Measurements from ENCODE around the gene PHLPP2. TPM values are rescaled to one million over a fixed set of nuclear protein-coding genes. Genes with fewer than 3 reads are reported as not detected.

The PHLPP2 gene
- polyA plus RNA-seq, 2 donors = 0.51 to 0.59 TPM

GRCh38 chr16:71674229-71674628 is 50.3 kb downstream of the PHLPP2 start:
- Histone ChIP-seq H3K27ac (ENCODE audit: low read depth in 2 of 2, low read length in 1 of 2) (no peak overlapping the region), H3K27me3 (ENCODE audit: control insufficient read depth in 1 of 2, insufficient read depth in 2 of 2, low read length in 2 of 2) (no peaks in the 10 kb centered on the region), H3K9me3 (ENCODE audit: control insufficient read depth in 2 of 2, insufficient read depth in 1 of 2, low read depth in 1 of 2, low read length in 1 of 2) (no peaks in the 10 kb centered on the region), H3K4me3 (ENCODE audit: low read depth in 1 of 2, low read length in 2 of 2) (no peak overlapping the region), H3K4me1 (ENCODE audit: control insufficient read depth in 2 of 2, insufficient read depth in 2 of 2, low read length in 1 of 2) (no peaks in the 10 kb centered on the region), H3K36me3 (ENCODE audit: control insufficient read depth in 2 of 2, insufficient read depth in 2 of 2, low read length in 1 of 2) (no peaks in the 10 kb centered on the region)
- WGBS, 2 donors = 93 to 98% methylated on average over 2 of the region's 2 CpGs

- H3K9me3 ChIP-seq (ENCODE audit: control insufficient read depth in 2 of 2, insufficient read depth in 1 of 2, low read depth in 1 of 2, low read length in 1 of 2) = no peaks in the 10 kb centered on the region
- no peaks in the 10 kb centered on the region for H3K4me1 ChIP-seq (ENCODE audit: control insufficient read depth in 2 of 2, insufficient read depth in 2 of 2, low read length in 1 of 2)
- no peaks in the 10 kb centered on the region for H3K36me3 ChIP-seq (ENCODE audit: control insufficient read depth in 2 of 2, insufficient read depth in 2 of 2, low read length in 1 of 2)
- WGBS, 2 donors = 97 to 99% methylated on average over 1 of the region's 1 CpG
- no peaks in the 10 kb centered on the region for H3K27me3 ChIP-seq (ENCODE audit: control insufficient read depth in 1 of 2, insufficient read depth in 2 of 2, low read length in 2 of 2)
- no peak overlapping the region for H3K27ac ChIP-seq (ENCODE audit: low read depth in 2 of 2, low read length in 1 of 2)
- H3K4me3 ChIP-seq (ENCODE audit: low read depth in 1 of 2, low read length in 2 of 2) = no peak overlapping the region
Measured at GRCh38 chr16:71673582-71673973, 50.9 kb downstream of the PHLPP2 start.

DNA sequence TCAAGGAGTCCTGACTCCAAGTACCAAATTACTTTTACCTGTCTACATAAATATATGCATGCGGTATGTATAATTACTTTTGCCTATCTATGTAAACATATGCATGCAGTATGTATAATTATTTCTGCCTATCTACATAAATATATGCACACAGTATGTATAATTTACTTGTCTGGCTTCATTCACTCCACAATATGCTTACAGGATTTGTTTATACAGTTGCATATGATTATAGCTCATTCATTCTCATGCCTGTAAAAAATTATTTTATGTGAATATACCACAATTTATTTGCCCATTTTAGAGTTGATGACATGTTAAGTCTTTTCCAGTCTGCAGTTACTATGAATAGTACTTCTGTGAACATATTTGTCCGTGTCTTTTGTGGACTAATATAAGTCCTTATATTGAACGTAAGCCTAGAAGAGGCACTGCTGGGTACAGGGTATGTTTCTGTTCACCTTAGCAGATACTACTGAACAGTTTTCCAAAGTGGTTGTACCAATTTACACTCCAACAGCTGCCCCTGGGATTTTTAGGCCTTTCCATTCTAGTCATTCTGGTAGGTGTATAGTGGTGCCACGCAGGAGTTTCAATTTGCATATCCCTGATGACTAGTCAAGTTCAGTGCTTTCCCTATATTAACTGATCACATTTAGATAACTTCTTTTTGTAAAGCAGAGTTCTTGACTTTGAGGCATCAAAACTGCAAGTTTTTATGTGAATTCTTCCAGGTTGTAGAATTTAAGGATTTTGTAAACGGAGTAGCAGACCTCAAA is 51.5 kb downstream of the PHLPP2 start:
- Histone ChIP-seq H3K36me3 (ENCODE audit: control insufficient read depth in 2 of 2, insufficient read depth in 2 of 2, low read length in 1 of 2) (no peaks in the 10 kb centered on the region), H3K27me3 (ENCODE audit: control insufficient read depth in 1 of 2, insufficient read depth in 2 of 2, low read length in 2 of 2) (no peaks in the 10 kb centered on the region), H3K27ac (ENCODE audit: low read depth in 2 of 2, low read length in 1 of 2) (no peak overlapping the region), H3K4me3 (ENCODE audit: low read depth in 1 of 2, low read length in 2 of 2) (no peak overlapping the region), H3K4me1 (ENCODE audit: control insufficient read depth in 2 of 2, insufficient read depth in 2 of 2, low read length in 1 of 2) (no peaks in the 10 kb centered on the region), H3K9me3 (ENCODE audit: control insufficient read depth in 2 of 2, insufficient read depth in 1 of 2, low read depth in 1 of 2, low read length in 1 of 2) (no peaks in the 10 kb centered on the region)
- WGBS, 2 donors = 93% methylated on average over 5 of the region's 5 CpGs

- H3K4me1 ChIP-seq (ENCODE audit: control insufficient read depth in 2 of 2, insufficient read depth in 2 of 2, low read length in 1 of 2) = no peaks in the 10 kb centered on the region
- H3K9me3 ChIP-seq (ENCODE audit: control insufficient read depth in 2 of 2, insufficient read depth in 1 of 2, low read depth in 1 of 2, low read length in 1 of 2) = no peaks in the 10 kb centered on the region
- no peaks in the 10 kb centered on the region for H3K36me3 ChIP-seq (ENCODE audit: control insufficient read depth in 2 of 2, insufficient read depth in 2 of 2, low read length in 1 of 2)
- no peak overlapping the region for H3K4me3 ChIP-seq (ENCODE audit: low read depth in 1 of 2, low read length in 2 of 2)
- H3K27me3 ChIP-seq (ENCODE audit: control insufficient read depth in 1 of 2, insufficient read depth in 2 of 2, low read length in 2 of 2) = no peaks in the 10 kb centered on the region
- 70 to 73% methylated on average over 3 of the region's 3 CpGs for WGBS, 2 donors
- H3K27ac ChIP-seq (ENCODE audit: low read depth in 2 of 2, low read length in 1 of 2) = no peak overlapping the region
Measured at GRCh38 chr16:71672125-71672524, 52.4 kb downstream of the PHLPP2 start.

DNA sequence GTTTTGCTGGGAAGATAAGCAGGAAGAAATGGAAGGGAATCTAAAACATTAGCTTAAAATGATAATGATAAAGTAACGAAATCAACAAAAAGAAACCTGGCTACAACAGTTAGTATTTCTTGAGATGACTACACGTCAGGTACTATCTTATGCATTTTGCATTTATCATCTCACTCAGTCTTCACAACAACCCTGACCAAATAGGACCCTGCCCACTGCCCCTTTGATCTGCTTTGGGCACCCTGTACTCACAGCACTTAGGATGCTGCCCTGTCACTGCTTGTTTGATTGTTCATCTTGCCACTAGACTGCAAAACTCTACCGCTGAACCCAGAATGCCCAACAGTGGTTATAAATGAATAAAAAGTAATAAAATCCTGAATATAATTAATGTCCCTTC is 53.3 kb downstream of the PHLPP2 start:
- H3K4me1 ChIP-seq (ENCODE audit: control insufficient read depth in 2 of 2, insufficient read depth in 2 of 2, low read length in 1 of 2) = no peaks in the 10 kb centered on the region
- peaks cover 0 to 2% of the 10 kb centered on the region in 2 donors for H3K36me3 ChIP-seq (ENCODE audit: control insufficient read depth in 2 of 2, insufficient read depth in 2 of 2, low read length in 1 of 2)
- H3K4me3 ChIP-seq (ENCODE audit: low read depth in 1 of 2, low read length in 2 of 2) = no peak overlapping the region

GRCh38 chr16:71670537-71670936 is 54.0 kb downstream of the PHLPP2 start:
- Histone ChIP-seq H3K27ac (ENCODE audit: low read depth in 2 of 2, low read length in 1 of 2) (no peak overlapping the region), H3K27me3 (ENCODE audit: control insufficient read depth in 1 of 2, insufficient read depth in 2 of 2, low read length in 2 of 2) (no peaks in the 10 kb centered on the region), H3K36me3 (ENCODE audit: control insufficient read depth in 2 of 2, insufficient read depth in 2 of 2, low read length in 1 of 2) (peaks cover 0 to 2% of the 10 kb centered on the region in 2 donors), H3K4me1 (ENCODE audit: control insufficient read depth in 2 of 2, insufficient read depth in 2 of 2, low read length in 1 of 2) (no peaks in the 10 kb centered on the region), H3K4me3 (ENCODE audit: low read depth in 1 of 2, low read length in 2 of 2) (no peak overlapping the region), H3K9me3 (ENCODE audit: control insufficient read depth in 2 of 2, insufficient read depth in 1 of 2, low read depth in 1 of 2, low read length in 1 of 2) (no peaks in the 10 kb centered on the region)
- WGBS, 2 donors = 58 to 66% methylated on average over 4 of the region's 4 CpGs

More for the DNA sequence above, 53.3 kb downstream of the PHLPP2 start:
- Histone ChIP-seq H3K27ac (ENCODE audit: low read depth in 2 of 2, low read length in 1 of 2) (no peak overlapping the region), H3K9me3 (ENCODE audit: control insufficient read depth in 2 of 2, insufficient read depth in 1 of 2, low read depth in 1 of 2, low read length in 1 of 2) (no peaks in the 10 kb centered on the region), H3K27me3 (ENCODE audit: control insufficient read depth in 1 of 2, insufficient read depth in 2 of 2, low read length in 2 of 2) (no peaks in the 10 kb centered on the region)
- 95 to 97% methylated on average over 3 of the region's 3 CpGs for WGBS, 2 donors

- WGBS, 2 donors = 90 to 92% methylated on average over 6 of the region's 6 CpGs
- Histone ChIP-seq H3K4me1 (ENCODE audit: control insufficient read depth in 2 of 2, insufficient read depth in 2 of 2, low read length in 1 of 2) (no peaks in the 10 kb centered on the region), H3K27ac (ENCODE audit: low read depth in 2 of 2, low read length in 1 of 2) (no peak overlapping the region), H3K9me3 (ENCODE audit: control insufficient read depth in 2 of 2, insufficient read depth in 1 of 2, low read depth in 1 of 2, low read length in 1 of 2) (no peaks in the 10 kb centered on the region), H3K4me3 (ENCODE audit: low read depth in 1 of 2, low read length in 2 of 2) (no peak overlapping the region), H3K36me3 (ENCODE audit: control insufficient read depth in 2 of 2, insufficient read depth in 2 of 2, low read length in 1 of 2) (peaks cover 0 to 2% of the 10 kb centered on the region in 2 donors), H3K27me3 (ENCODE audit: control insufficient read depth in 1 of 2, insufficient read depth in 2 of 2, low read length in 2 of 2) (no peaks in the 10 kb centered on the region)
Measured at GRCh38 chr16:71669926-71670536, 54.5 kb downstream of the PHLPP2 start.

DNA sequence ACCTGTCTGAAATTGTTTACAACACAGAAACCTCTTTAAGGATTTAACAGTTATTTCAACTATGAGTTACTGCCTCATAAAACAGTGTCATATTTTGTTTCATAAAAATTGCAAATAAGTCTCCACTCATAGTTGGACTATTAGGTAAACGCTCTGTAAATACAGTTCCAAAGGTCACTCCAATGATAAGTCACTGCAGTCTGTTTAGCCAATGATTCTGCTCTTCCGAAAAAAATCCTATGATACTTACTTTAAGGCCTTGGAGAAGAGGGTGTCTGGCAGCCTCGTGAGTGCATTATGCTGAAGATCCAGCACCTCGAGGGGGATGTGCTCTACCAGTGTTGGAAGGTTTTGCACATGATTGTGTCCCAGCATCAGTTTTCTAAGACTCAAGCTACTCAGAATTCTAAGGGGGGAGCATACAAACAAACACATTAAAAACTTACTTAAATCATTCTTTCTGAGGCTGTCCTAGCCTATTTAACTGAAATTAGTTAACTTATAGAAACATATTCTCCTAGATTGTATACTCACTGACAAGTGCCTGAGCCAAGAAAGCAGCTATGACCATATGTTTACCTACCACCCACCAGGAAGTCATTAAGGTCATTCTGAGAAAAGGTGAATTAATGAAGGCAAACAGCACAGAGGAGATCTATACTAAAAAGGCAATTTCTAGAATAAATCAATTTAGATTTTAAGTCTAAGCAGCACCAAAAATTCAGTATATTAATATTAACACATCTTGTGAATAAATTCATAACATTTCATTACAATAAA is 57.4 kb downstream of the PHLPP2 start:
- no peak overlapping the region for H3K4me3 ChIP-seq (ENCODE audit: low read depth in 1 of 2, low read length in 2 of 2)
- H3K36me3 ChIP-seq (ENCODE audit: control insufficient read depth in 2 of 2, insufficient read depth in 2 of 2, low read length in 1 of 2) = peaks cover 0 to 6% of the 10 kb centered on the region in 2 donors
- H3K9me3 ChIP-seq (ENCODE audit: control insufficient read depth in 2 of 2, insufficient read depth in 1 of 2, low read depth in 1 of 2, low read length in 1 of 2) = no peaks in the 10 kb centered on the region
- H3K27ac ChIP-seq (ENCODE audit: low read depth in 2 of 2, low read length in 1 of 2) = no peak overlapping the region
- no peaks in the 10 kb centered on the region for H3K27me3 ChIP-seq (ENCODE audit: control insufficient read depth in 1 of 2, insufficient read depth in 2 of 2, low read length in 2 of 2)
- H3K4me1 ChIP-seq (ENCODE audit: control insufficient read depth in 2 of 2, insufficient read depth in 2 of 2, low read length in 1 of 2) = no peaks in the 10 kb centered on the region
- 56 to 73% methylated on average over 4 of the region's 4 CpGs for WGBS, 2 donors

GRCh38 chr16:71666264-71666663 is 58.2 kb downstream of the PHLPP2 start:
- H3K36me3 ChIP-seq (ENCODE audit: control insufficient read depth in 2 of 2, insufficient read depth in 2 of 2, low read length in 1 of 2) = peaks cover 0 to 6% of the 10 kb centered on the region in 2 donors
- H3K9me3 ChIP-seq (ENCODE audit: control insufficient read depth in 2 of 2, insufficient read depth in 1 of 2, low read depth in 1 of 2, low read length in 1 of 2) = no peaks in the 10 kb centered on the region
- no peaks in the 10 kb centered on the region for H3K27me3 ChIP-seq (ENCODE audit: control insufficient read depth in 1 of 2, insufficient read depth in 2 of 2, low read length in 2 of 2)
- no peak overlapping the region for H3K27ac ChIP-seq (ENCODE audit: low read depth in 2 of 2, low read length in 1 of 2)
- no peak overlapping the region for H3K4me3 ChIP-seq (ENCODE audit: low read depth in 1 of 2, low read length in 2 of 2)
- H3K4me1 ChIP-seq (ENCODE audit: control insufficient read depth in 2 of 2, insufficient read depth in 2 of 2, low read length in 1 of 2) = no peaks in the 10 kb centered on the region
- WGBS, 2 donors = 81 to 83% methylated on average over 1 of the region's 1 CpG
